Middle frontal gyrus (tissue), 1 donor: ENCODE data around the gene MOSMO.
"Not testable (repeated sequence)": the region's sequence is repeated elsewhere in the genome, so short reads cannot be mapped to it uniquely, and the experiment has no call there.

Experiments used
- DNase-seq: peaks from one replicate; pipeline ENCODE4 v3.0.0-alpha.2; 2015; ENCODE audit warnings: low spot score; ENCODE audit errors: extremely low spot score

MOSMO gene

DNA sequence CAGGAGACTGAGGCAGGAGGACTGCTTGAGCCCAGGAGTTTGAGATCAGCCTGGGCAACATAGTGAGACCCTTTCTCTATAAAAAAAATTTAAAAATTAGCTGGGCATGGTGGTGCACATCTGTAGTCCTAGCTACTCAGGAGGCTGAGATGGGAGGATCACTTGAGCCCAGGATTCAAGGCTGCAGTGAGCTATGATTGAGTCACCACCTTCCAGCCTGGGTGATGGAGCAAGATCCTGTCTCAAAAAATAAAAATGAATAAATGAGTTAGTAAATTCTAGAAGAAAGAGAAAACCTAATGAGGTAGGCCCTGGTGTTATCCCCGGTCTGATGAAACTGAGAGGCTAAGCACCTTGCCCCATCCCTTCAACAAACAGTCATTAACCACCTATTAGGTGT, 5.9 kb upstream of the MOSMO start:
- DNase-seq, result not testable (repeated sequence)

DNA sequence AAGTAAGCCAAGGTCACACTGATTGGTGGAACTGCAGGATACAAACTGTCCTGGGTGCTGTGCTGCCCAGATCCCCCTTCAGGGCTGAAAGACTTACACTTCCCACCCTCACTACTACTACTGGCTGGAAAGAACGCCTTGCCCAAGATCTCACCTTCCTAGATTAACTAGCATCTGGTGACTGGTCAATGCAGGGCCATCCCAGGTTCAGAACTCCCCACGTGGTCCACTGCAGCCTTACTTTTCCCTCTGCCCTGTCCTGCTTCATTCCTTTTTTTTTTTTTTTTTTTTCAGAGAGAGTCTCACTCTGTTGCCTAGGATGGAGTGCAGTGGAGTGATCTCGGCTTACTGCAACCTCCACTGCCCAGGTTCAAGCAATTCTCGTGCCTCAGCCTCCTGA, 4.7 kb upstream of the MOSMO start:
- DNase-seq, result no peak

DNA sequence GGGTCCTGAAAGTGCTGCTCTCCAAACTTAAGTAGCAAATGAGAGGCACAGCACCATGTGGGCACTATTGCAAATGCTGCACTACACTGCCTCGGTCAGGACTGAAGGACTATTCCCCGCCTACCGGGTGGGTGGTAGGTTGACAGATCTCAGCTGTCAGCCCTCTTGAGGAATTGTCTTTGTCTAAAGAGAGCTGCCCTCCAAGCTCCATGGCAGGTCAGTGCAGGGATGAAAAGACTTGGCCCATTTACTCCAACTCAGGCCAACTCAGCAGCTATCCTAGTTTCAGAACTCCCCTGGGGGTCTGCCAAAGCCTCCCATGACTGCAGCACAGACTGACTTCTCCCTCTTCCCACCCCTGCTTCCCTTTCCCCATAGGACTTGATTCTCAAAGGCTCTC, 3.6 kb upstream of the MOSMO start:
- DNase-seq, result no peak

DNA sequence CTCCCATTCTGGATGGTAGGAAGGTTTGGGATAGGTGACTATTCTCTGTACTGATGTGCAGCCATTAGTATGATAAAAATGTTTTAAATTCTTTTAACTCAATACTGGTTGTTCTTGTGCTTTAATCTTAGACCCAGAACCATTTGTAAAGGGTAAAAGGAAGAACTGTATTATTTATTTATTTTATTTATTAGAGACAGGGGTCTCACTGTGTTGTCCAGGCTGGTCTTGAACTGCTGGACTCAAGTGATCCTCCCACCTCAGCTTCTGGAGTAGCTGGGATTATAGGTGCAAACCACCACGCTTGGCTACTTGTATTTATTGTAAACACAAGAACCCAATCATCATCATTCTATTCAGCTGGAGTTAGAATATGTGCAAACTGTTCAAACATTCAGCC, 2.2 kb upstream of the MOSMO start:
- no peak for DNase-seq

DNA sequence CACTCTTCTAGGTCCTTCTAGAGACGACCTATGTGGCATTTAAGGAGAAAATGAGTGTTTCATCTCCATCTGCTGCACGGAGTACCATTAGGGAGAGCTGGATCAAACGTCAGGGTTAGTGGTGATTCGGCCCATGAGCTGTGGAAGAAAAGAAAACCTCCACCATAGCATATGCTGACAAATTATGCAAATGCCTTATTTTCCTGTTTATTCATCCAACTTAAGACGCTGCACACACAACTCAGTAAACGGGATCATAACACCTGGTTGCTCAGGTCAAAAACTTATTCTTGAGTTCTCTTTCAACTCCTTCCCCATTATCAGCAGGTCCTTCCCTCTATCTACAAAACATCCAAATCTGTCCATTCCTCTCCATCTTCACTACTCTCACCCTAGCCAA, 1.3 kb upstream of the MOSMO start:
- DNase-seq, result no peak

DNA sequence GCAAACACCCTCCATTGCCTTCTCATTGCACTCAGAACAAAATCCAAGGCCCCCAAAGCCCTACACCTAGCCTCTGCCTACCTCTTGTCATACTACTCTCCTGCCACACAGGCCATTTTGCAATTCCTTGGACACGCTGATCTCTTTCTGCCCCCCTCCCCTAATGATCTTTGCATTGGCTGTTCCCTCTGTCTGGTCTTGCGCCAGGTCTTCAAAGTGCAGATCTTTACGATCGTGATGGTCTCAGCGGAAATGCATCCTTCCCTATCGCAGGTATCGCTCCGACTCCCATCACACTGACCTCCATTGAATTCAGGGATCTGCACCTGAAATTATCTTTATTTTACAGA, 777 bp upstream of the MOSMO start:
- DNase-seq, result no peak

DNA sequence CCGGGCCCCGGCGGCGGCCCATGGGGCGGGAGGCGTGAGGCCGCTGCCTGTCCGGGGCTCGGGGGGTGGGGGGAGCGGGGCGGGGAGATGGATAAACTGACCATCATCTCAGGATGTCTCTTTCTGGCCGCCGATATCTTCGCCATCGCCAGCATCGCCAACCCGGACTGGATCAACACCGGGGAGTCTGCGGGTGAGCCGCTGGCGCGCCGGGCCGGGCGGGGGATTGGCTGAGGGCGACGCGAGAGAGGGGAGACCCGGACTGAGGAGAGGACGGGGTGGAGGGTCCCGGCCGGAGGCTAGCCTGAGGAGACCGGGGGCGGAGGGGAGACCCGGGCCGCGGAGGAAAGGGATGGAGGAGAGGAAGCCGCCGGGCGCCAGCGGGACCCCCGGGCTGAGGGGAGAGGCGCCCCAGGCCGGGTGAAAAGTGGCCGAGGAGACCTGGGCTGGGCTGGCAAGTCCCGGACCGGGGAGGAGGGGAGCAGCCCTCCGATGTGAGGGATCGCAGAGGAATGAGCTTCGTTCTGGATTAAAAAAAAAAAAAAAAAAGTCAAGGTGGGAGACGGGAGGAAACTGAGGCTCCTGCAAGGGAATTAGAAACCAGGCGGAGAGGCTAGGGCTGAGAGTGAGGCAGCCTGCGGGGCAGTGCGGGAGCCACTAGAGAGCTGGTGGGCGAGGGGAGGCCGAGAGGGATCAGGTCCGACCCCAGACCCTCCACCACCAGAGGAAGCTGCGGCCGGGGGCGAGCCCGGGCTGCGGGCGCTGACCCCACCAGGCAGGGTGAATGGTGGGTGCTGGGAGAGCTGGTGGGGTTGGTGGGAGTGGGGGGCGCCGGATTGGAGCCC, 526 bp downstream of the MOSMO start:
- no peak for DNase-seq

DNA sequence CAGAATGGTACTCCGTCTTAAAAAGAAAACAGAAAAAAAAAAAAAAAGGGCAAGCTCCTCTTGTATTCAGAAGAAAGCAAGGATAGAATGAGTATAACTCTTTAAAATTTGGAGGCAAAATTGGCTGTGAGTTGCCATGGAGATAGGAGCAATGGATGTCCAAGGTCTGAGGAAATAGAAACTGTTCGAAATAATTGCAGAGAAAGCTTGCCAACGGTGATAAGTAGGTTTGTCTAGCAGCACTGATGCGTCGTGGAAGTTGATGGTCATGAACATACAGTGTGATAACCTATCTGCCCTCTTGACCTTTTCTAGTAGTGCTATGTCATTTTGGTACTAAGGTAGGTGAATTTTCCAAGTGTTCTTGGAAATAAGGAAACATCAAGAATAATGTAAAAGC, 3.0 kb downstream of the MOSMO start:
- no peak for DNase-seq

DNA sequence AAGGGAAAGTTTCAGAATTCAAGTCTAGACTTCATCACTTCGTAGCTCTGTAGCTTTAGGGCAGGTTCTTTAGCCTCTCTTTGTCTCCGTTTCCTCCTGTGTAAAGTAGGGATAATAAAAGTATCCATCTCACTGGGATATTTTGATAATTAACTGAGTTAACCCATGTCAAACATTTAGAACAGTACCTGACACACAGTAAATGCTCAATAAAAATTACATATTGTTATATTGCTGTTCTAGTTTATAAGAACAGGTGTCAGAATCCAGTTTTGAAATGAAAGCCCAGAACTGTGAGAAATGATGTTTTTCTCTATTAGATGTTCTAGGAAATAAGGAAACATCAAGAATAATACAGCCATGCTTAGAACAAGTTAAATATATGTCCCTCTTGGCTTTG, 4.3 kb downstream of the MOSMO start:
- no peak for DNase-seq

DNA sequence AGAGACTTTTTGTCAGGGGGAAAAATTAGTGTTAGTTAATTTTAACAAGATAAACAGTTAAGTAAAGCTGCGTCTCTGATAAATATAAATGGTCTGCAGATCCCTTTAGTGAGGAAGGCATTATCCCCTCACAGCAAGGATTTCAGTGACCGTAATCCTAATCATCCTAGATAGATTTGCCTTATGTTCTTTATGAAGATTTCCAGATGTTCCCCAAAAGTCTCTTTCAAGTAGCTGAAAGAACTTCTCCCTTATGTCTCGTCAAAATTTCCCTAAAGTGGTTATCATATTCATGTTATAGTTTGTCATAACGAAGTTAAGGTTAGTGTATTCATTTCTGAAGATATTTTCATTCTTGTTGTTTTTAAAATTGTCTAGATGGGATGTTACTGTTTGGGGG, 5.6 kb downstream of the MOSMO start:
- no peak for DNase-seq

DNA sequence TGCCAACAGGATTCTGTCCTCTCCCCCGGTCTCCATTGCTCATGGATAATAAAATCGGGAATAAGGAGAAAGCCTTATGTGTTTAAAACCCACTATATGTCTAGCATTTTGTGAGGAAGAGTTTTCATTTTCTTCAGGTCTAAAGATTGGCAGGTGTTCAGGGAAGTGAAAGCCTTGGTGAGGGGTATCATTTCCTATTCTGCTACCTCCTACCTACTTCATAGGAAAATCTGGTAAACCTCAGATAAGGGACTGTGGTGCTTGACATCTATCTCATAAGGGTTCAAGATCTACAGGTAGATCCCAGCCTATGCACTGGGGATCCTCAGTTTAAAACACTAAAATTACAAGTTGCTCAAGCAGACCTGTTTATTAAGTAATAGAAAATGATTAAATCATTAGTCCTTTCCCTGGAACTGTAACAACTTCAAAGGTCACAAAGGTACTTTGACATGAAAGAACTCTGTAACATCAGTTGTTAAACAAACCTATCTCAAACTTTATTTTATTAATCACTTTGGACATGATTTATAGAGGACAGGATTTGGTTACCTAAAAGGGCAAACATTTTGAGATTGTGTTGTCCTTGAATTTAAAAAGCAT, 6.5 kb downstream of the MOSMO start:
- DNase-seq, result no peak

DNA sequence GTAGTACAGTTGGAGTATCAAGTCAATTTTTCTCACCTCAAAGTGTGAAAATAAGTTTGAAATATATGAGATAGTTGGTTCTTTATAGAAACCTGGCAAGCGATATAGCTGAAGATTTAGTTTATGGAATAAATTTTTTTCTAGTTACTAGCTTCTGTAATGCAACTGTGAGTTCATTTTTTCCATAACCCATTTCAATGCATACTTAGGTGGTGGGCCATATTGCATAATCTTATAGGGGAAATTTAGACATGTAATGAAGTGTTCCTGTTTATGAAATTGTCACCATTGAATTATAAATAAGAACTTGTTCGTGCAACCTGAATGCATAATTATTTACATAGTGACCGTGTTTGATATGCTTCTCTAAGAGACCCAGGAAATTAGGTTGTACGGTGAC, 9.0 kb downstream of the MOSMO start:
- DNase-seq, result no peak

DNA sequence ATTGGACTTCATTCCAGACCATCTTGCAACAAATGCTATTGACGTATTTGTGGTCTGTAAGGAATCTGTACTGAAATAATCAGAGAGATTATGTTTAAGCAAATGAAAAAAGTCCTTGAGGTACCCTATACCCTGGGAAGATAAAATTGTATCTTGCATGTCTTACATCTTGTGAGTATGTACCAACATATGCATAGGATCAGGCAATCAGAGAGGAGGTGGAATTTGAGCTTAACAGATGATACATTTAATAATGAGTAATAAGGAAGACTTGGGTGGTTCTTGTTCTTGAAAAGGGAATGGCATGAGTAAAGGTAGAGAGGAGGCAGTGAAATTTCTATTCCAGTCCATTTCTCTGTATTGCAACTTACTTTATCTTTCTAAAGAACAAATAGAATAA, 10.6 kb downstream of the MOSMO start:
- no peak for DNase-seq

DNA sequence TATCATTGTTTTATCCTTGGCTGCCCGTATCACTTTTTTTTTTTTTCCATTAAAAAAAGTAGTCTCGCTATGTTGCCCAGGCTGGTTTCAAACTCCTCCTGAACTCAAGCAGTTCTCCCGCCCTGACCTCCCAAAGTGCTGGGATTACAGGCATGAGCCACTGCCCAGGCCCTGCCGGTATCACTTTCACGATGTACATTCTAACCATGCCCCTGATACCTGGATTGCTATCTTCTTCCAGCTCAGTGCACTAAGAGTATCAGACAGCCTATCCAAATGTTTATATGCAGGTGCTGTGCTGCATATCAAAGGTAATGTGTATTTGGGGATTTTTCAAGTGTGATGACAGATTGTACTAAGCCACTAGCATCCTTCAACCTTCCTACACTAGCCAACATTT, 14.2 kb downstream of the MOSMO start:
- no peak for DNase-seq

DNA sequence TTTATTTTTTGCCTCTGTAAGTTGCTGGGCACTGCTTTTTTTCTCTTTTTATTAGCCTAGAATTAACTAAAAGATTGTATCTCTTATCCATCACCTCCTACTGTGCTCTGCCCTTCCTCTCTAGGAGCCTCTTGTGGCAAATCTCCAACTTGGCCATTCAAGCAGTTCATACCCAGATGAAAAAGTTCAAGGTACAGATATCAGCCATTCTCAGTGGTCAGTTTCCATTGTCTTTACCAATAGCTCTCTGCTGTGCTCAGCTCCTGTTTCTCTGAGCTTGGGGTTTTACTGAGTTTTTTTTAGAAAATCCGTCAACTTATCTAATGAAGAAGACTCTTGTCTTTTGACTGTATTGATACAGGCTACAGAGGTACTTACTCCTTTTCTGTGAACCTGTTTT, 15.6 kb downstream of the MOSMO start:
- no peak for DNase-seq

DNA sequence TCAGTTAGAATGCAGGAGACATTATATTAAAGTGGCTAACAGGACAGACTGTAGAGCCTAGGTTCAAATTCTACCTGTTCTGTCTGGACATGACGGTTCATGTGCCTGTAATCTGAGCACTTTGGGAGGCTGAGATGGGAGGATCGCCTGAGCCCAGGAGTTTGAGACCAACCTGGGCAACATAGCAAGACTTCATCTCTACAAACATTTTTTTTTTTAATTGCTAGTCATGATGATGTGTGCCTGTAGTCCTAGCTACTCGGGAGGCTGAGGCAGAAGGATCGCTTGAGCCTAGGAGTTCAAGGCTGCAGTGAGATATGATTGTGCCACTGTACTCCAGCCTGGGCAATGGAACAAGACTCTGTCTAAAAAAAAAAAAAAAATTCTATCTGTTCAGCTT, 16.9 kb downstream of the MOSMO start:
- DNase-seq, result not testable (repeated sequence)

DNA sequence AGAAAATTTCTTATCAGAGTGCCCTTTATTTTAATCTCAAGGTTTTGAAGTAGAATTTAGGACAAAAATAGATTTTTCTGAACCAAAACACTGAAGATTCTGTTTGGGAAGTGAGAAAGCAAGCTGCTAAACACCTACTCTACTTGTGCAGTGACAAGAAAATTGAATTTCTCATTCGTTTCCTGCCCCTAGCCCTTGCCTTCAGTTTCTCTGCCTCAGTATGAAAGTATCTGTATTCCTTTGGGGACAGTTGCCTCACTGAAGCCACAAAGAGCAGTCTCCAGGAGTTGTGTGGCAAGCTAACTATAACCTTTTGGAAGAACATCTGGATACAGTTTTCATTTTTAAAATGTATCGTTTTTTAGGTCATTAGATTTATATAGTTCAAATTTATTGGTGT, 19.7 kb downstream of the MOSMO start:
- DNase-seq, result no peak

DNA sequence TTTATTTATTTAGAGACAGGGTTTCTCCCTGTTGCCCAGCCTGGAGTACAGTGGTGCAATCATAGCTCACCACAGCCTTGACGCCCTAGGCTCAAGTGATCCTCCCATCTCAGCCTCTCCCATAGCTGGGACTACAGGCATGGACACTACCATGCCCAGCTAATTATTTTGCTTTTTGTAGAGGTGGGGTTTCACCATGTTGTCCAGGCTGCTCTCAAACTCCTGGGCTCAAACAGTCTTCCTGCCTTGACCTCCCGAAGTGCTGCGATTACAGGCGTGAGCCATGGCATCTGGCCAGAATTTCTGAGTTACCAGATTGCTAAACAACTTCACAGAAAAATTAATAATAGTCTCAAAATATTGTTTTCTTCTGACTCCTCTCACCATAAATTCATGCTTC, 21.7 kb downstream of the MOSMO start:
- DNase-seq, result no peak

DNA sequence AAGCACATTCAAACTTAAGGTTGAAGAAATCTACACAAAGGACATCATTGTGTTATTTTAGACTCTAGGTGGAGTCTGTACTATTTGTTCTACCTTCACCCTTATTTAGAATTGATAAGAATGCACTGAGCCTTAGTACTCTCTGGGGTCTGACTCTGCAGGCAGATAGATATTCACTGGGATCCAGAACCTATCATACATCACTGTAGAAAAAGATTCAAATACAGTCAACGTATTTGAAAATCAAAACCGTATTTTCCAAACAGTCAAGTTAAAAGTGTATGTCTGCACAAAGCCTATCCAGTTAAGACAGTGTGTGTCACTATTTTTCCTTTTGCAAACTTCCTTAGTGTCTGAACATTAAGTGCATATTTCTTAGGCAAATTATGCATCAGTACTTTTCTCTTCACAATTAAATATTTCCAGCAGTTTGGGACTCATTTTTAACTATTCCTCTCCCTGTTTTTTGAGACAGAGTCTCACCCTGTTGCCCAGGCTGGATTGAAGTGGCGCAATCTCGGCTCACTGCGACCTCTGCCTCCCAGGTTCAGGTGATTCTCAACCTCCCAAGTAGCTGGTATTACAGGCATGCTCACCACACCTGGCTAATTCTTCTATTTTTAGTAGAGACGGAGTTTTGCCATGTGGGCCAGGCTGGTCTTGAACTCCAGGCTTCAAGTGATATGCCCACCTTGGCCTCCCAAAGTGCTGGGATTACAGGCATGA, 22.3 kb downstream of the MOSMO start:
- DNase-seq, result no peak

DNA sequence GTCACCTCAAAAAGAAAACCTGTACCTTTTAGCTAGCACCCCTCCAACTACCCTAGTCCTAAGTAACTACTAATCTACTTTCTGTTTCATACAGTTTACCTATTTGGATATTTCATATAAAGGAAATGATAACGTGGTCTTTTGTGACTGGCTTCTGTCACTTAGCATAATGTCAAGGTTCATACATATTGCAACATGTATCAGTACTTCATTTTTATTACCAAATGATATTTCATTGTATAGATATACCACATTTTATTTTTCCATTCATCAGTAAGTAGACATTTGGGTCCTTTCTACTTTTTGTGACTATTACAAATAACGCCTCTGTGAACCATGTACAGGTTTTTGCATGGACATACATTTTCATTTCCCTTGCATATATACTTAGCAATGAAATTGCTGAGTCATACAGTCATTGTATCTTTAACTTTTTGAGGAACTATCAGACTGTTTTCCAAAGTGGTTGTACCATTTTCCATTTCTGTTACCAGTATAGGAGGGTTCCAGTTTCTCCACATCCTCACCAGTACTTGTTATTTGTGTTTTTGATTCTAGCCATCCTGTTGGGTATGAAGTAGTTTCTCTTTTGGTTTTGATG, 23.7 kb downstream of the MOSMO start:
- DNase-seq, result no peak

DNA sequence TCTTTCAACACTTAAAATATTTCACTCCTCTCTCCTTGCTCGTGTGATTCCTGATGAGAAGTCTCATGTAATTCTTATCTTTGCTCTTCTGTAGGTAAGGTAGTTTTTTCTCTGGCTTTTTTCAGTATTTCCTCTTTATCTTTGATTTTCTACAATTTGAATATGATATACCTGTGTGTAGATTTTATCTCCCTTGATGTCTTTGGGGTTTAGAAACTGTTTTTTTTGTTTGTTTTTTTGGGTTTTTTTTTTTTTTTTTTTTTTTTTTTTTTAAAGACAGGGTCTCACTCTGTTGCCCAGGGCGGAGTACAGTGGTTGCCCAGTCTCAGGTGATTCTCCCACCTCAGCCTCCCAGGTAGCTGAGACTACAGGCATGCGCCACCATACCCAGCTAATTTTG, 26.6 kb downstream of the MOSMO start:
- DNase-seq, result no peak

DNA sequence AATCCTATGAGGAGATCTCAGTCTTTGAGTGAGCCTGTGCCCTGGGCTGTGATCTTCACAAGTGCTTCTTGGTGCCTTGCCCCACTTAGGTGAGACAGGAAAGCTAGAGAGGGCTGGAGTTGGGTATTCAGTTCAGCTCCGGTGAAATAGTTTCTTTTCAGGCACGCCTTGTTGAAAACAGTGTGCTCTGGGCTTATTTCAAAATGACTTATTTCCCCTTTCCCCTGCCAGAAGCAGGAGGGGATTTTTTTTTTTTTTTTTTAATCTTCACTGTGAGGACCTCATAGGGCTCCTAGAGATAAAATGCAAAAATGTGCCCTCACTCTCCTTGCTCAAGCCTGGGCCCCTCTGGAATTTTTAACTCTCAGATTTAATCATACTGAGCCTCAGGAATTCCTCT, 27.2 kb downstream of the MOSMO start:
- no peak for DNase-seq
